HG03175 (cell line): ENCODE data around the gene A2M.

ENCODE experiments used
- ATAC-seq: cut with Tn5 transposase; IDR thresholded peaks from one replicate; pipeline ENCODE4 v1.9.1; 2021; ENCODE audit warnings: mild to moderate bottlenecking, moderate library complexity; ENCODE audit not compliant: unreplicated experiment

Gene A2M

DNA sequence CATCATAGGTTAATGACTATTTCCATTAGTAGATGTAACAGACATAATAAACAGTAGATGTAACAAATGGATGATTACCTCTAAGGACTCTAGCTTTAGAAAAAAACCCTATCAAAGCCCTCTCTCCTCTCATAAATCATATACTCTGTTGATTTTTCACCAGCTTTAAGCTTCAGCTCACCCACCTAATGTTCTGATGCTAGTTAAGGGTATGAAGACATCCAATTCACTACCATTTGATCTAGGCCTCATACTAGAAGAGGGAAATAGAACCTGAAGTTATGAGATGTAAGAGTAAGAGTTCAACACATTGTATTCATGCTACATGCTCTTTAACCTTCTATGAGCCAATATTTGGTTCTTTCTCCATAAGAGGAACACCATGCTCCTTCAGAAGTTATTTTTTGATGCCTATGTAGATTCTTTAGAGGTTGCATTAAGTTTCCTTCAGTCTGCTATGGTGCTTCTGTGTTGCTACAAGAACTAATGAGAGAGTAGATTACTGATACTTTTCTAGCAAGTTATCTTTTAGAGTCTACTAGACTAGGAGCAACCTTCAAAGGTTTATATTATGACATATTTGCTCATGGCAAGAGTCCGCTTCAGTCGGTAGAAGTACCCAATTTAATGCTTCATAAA lies 16.0 kb downstream of the A2M start:
- no peak for ATAC-seq

DNA sequence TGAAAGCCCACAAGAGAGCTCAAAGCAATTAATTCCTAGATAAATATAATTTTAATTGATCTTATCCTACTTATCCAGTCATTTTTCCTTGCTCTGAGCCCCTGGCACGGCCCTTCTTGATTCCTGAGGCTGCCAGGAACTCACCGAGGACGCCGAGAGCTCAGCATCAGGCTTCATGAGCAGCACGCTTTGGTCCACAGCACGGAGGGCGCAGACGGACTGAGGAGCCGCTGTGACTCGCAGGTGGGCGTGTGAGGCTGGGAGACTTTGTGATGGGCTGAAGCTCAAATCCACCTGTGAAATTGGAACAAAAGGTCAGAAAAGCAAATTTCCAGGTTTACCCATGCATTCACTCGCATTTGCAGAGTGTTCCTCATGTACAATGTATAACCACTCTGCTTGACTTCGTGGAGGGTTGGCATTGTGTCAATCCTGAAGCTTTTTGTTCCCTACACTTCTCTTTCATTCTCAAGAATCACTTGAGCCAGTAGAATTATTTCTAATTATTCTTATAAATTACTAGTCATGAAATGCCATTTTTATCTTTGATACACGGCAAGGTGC lies 17.2 kb downstream of the A2M start:
- ATAC-seq, result no peak

DNA sequence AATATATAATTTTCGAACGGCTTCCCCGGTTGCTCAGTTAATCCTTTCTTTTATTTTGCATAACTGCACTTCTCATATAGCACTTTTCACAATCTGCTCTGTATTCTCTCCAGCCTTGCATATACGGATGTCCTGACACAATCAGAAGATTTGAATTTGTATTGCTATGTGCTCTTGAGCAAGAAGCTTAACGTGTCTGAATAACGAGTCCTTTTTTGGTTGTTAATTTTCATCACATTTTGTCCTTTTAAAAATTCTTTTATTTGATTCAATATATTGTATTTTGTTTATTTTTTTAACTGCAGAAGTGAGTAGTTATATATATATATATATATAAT lies 17.6 kb downstream of the A2M start:
- ATAC-seq, result no peak

DNA sequence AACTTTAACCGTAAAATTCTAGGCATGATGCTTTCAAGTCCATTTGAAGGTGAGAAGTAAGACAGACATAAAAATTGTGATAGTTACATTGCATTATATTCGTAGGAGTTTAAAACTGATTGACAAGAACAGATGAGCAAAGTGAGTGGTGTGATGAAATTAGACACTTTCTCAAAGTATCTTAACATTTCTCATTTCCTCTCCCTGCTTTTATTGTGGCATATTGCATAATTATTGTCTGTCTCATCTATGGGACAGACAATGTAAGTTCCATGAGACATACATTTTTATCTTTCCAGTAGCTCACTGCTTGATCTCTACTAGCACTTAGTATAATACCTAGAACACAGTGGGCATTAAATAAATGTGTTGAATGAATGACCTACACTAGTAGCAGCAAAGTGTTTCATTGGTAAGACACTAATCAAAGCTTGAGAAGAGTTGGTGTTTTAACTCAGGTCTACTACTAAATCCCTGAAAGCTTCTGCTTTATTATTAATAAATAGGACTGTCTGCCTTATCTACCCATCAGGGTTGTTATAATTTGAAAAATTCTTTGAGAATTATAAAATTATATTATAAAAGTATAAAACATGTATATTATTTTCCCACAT lies 19.0 kb downstream of the A2M start:
- ATAC-seq, result no peak

DNA sequence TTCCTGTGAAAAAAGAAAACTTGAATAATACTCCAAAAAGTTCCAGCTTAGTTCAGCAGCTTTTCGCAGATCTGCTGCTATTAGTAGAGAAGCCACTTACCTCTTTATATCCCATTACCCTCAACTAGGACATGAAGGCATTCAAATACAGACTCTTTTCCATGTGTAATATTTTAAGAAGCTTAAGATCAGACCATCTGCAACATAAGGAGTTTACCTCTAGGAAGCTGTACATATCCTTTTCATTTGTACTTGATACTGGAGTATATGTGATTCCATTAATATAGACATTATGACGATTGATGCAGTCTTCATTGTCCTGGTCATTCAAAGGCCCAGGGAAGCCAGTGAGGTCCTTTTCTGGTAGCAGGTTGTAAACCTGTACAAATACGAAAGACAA lies 20.4 kb downstream of the A2M start:
- no peak for ATAC-seq

DNA sequence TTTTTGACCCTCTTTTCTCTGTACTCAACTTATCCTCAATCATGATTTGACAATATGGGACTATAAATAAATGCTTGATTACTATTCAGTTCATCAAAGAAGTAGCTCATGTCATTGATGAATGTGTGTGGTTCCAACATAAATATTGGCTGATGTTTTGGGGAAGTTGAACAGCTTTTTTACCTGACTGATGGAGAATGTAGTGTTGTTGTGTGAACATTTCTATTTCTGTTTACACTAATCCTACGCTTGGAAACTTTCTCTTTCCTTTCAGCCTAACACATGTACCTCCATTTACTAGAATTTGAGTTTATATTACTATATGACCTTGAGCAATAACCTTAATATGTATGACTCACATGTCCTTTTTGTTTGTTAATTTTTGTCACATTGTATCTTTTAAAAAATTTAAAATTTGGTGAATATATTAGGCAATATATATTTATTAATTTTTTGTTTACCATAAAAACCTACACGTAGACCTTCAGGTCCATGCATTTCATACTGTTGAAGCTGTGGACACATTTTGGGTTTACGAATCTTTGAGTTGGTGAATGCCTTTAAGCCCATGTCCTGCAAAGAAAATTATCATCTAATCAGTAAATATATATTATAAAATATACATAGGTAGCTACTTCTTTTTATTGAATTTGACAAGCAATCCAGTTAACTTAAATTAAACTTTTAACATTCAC lies 21.1 kb downstream of the A2M start:
- no peak for ATAC-seq

DNA sequence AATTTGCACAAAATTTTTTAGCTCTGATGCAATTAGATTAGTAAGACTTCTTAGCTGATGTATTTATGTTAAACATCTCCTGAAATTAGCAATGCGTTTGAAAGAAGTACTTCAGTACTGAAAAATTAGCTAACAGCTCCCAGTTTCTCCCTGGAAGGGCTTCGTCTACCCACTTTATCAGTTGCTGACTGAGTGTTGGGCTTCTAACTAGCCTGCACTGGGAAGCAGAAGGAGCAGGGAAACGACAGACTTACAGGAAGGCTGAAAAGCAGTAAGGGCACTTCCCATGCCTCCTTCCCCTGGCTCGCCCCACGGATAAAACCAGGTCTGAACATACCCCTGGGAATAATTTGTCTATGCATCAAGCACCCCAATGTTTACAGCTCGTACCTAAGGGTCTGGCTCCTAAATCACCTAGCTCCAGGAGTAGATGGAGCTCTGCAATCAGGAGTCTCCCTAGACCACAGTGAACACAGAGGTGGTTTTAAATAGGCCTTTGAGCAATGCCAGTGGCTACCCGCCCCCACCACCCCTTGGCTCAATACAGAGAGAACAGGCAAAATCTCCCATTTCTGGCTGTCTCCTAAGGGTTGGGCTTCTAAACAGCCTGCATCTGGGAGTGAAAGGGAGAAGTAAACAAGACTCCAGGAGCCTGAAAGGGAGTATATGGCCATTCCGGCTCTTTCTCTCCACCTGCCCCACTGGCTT lies 23.7 kb downstream of the A2M start:
- no peak for ATAC-seq

DNA sequence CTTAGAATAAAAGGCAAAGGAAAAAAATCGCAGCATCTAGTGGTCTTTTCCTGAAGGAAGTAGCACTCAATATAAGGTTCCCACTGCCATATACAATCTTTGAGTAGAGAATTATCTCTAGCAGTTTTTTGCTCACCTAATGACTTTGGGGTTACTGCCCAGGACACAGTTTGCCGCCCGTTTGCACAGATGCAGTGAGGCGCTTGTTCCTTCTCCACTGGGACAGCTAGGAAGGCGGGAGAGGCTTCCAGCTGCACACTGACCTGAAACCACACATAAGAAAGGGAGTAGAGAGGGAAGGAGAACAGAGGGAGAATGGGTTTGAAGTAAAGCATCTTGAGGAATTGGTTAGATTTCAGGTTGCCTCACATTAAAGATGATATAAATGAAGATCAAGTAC lies 25.5 kb downstream of the A2M start:
- ATAC-seq, result no peak

DNA sequence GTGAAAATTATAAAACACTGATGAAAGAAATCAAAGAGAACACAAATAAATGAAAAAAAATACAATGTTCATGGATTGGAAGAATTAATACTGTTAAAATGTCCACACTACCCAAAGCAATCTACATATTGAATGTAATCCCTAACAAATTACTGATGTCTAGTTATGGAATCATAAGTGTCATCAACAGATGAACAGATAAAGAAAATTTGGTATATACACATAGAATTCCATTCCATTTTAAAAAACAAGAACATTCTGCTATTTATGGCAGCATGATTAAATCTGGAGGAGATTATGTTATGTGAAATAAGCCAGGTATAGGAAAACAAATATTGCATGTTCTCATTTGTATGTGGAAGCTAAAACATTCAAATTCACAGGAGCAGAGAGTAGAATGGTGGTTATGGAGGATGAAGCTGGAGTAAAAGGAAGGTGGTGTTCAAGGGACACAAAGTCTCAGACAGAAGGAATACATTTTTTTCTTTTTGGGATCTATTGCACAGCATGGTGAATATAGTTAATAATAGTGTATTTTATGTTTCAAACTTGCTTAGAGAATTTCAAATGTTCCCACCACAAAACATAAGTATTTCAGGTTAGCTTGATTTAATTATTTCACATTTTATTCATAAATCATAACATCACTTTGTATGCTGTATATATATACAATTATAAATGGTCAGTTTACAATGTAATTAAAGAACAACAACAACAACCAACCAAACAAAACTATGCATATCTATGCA lies 28.5 kb downstream of the A2M start:
- ATAC-seq, result no peak

DNA sequence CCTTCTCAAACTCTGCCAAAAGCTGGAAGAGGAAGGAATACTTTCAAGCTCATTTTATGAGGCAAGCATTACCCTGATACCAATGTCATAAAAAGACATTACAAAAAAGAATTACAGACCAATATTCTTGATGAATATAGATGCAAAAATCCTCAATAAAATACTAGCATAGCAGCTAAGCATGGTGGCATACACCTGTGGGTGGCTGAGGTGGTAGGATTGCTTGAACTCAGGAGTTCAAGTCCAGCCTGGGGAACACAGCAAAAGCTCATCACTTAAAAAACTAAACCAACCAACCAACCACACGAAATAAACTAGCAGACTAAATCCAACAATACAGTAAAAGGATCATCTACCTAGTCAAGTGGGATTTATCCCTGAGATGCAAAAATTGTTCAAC lies 29.6 kb downstream of the A2M start:
- no peak for ATAC-seq

DNA sequence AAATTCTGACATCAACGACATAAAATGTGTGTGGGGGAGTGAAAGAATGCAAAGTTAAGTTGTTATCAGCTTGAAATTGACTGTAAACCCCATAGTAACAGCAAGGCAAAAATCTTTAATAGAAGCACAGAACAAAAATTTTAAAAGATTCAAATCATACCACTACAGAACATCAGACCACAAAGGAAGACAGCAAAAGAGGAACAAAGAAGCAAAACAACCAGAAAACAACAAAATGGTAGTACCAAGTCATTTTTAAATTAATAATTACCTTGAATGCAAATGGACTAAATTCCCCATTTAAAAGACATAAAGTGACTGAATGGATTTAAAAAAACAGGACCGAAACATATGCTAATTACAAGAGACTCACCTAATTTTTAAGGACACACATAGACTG lies 31.3 kb downstream of the A2M start:
- ATAC-seq, result peak; percentile 59

DNA sequence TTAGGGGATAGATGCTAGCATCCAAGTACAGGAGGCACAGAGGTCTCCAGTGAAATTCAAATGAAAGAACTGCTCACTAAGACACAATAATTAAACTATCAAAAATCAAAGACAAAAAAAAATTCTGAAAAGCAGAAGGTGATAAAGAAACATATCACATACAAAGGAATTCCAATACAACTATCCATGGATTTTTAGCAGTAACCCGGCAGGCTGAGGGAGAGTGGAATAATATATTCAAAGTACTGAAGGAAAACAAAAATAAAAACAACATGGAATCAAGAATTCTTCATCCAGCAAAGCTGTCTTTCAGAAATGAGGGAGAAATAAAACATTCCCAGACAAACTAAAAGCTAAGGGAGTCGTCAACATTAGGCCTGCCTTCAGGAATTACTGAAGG lies 31.9 kb downstream of the A2M start:
- no peak for ATAC-seq

DNA sequence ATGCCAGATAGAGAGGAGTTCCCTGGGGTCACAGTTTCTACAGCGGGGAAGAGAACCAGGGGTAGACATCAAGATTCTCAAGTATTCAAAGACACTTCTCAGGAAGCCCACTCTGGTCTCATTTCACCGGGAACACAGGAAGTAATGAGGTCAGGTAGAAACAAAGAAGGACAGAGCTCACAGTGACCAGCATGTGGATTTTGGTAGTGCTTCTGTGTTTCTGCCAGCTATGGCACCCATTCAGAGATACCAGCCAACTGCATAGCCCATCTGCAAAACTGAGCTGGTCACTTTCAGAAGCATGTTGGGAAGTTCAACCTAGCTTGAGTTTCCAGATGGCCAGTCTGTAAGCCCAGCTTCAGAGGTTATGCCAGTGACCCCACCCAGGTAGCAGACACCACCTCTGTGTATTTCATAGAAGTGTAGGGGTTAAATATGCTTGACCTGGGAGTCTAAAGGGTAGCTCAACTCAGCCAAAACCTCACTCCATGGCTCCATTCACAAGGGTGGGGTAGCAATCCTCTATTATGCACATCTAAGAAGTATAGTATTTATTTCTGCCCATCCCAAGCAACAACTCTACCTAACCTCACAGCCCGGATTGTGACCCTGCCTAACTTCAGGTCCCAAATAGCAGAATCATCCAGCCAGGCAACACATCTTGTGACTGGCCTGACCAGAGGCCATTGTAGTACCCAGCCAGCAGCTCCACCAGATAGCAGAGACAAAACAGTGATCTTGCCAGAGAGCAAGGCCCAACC lies 33.9 kb downstream of the A2M start:
- ATAC-seq, result no peak

DNA sequence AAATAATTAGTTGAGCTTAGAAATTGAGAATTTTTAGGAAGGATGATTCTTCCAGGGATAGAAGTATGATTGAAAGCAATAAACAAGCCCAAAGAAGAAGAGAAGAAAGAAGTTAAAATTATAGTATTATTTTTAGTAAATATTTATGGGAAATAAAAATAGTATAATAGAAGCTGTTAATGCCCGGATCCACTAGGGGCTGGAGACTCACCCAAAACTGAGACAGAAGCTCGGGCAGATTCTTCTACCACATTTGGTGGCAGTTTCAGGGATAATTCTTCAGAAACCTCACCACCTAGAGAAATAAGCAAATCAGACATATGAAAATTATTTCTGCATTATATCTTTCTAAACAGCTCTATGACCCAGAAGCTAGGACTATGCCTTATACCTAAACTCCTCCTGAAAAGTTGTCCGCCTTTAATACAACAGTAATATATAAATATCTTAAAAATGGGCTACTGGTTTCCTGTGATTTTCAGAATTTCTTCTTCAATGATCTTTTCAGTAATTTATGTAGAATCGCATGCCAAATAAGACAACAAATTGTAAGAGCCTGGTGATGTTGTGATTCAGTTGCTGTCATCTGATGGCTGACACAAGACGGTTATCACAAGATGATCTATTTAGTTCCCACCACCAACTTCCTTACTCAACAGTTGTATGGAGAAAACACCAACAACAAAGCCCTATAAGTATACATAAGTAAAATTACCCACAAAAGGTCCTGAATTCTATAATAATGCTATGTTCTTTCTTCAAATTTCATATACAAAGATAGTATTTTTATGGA lies 35.6 kb downstream of the A2M start:
- no peak for ATAC-seq

DNA sequence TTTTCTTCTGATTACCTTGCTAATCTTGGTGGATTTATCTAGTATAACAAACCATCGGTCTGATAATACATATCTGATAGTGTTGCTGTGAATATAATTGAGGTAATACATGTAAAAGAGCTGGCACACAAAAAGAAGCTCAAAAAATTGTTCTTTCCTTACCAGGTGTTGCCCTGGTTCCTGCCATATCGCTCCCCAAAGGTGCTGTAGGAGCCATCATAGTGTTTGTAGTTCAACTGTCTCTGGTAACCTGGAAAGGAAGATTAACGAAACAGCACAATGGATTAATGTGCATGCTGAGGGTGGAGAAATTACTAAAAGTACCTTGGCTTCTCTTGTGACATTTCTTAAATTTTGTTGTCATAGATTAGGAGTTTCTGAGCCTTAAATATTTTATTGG lies 36.6 kb downstream of the A2M start:
- no peak for ATAC-seq

DNA sequence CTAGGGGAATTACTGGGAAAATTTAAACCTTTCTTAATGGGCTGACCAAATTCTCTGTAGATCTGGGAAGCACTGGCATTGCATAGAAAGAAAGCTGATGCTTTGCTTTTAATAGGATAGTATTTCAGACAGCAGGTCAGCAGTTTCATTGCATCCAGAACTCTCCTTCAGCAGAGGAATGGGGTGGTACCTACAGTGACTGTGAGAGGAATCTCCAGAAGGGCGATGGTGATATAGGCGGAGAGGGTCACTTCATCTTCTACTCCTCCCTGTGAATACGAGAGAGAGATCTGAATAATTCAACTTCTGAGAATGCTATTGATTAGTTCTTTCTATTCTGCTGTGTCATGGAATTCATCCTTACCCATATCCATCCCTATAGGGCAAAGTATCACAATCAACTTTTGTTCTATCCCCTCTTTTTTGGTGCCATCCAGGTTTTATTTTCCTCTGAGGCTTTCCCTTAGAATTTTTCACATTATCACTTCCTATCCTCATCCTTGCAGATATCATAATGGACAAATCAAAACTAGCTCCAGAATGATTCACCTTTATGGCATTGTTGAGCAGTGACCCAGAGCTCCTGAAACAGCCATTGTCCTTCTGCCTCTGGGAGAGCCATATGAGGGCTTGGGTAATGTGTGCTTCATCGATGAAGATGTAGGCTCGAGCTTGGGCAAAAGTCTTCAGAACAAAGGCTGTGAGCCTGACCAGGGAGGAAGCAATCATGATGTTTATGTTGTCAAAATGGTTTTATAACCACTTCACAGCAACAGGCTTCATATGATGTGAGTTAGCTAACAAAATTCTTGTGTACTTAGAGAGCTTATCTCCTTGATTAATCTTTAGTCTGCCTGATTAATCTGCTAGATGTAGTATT lies 38.3 kb downstream of the A2M start:
- ATAC-seq, result no peak

DNA sequence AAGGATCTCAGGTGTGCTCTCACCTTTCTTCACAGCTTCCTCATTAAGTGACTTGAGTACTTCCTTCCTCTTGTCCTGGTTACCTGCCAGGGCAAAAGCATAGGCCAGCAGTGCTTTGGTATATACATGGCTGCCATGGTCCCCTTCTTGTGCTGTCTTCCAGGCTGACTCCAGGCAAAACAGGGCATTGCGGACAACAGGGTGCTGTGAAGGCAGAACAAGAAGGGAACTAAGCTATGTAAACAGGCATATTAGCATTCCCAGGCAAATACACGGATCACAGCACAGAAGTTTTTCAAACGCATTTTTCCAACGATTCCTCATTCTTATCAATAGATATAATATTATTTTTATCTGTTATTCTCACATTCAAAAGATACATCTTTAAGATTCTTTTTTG lies 39.0 kb downstream of the A2M start:
- no peak for ATAC-seq

DNA sequence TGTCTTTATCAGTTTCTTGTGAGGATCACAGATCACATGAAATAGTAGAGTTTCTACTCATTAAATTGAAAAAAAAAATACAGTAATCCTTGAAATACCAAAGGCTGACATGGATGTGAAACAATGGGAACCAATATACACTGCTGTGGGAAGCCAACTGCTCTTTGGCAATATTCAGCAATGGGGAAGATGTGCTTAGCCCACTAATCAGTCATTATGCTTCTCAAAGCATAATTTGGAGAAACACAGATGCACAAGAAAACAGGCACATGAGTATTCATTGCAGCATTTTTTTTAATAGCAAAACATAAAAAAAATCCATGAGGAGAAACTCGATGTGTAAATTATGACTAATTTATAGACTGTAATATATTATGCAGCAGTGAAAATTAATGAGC lies 40.6 kb downstream of the A2M start:
- ATAC-seq, result no peak
